KMS-11 (cell line): Measurements from ENCODE around the gene PEX11B.
A peak's percentile ranks its signal among the peaks of the same experiment; 100 is the strongest.

Experiments used
- H2AFZ ChIP-seq: fragments of 200-600 bp; sonication (generic); 2 replicates; pipeline ENCODE4 v1.6.1; 2016; ENCODE audit warnings: antibody characterized with exemption, mixed run types, low read depth
- H3K27ac ChIP-seq: fragments of 200-600 bp; sonication (generic); 2 replicates; pipeline ENCODE4 v1.6.1; 2016; ENCODE audit warnings: mild to moderate bottlenecking, mixed run types
- H3K27me3 ChIP-seq: fragments of 200-600 bp; sonication (generic); 2 replicates; pipeline ENCODE4 v1.6.1; 2017; ENCODE audit warnings: mild to moderate bottlenecking, low read depth, mixed run types, moderate library complexity; ENCODE audit not compliant: insufficient read depth
- H3K36me3 ChIP-seq: fragments of 200-600 bp; sonication (generic); 2 replicates; pipeline ENCODE4 v1.6.1; 2017; ENCODE audit warnings: mild to moderate bottlenecking, mixed run types; ENCODE audit not compliant: insufficient read depth
- H3K4me1 ChIP-seq: fragments of 200-600 bp; sonication (generic); 2 replicates; pipeline ENCODE4 v1.6.1; 2016; ENCODE audit warnings: mild to moderate bottlenecking, low read depth, mixed run types; ENCODE audit not compliant: poor library complexity, severe bottlenecking
- H3K4me2 ChIP-seq: fragments of 200-600 bp; sonication (generic); 2 replicates; pipeline ENCODE4 v1.7.0; 2016; ENCODE audit warnings: mild to moderate bottlenecking, mixed run types
- H3K4me3 ChIP-seq: fragments of 200-600 bp; sonication (generic); IDR thresholded peaks from 2 replicates; pipeline ENCODE4 v1.6.1; 2017; ENCODE audit warnings: low read depth, low read length, mixed read lengths; ENCODE audit not compliant: insufficient read depth
- H3K79me2 ChIP-seq: fragments of 200-600 bp; sonication (generic); 2 replicates; pipeline ENCODE4 v1.6.1; 2016; ENCODE audit warnings: low read depth, mixed run types; ENCODE audit not compliant: insufficient read depth
- H3K9ac ChIP-seq: fragments of 200-600 bp; sonication (generic); 2 replicates; pipeline ENCODE4 v1.6.1; 2016; ENCODE audit warnings: mild to moderate bottlenecking, mixed run types
- H4K20me1 ChIP-seq: fragments of 200-600 bp; sonication (generic); 2 replicates; pipeline ENCODE4 v1.6.1; 2016; ENCODE audit warnings: mild to moderate bottlenecking, mixed run types; ENCODE audit not compliant: insufficient read depth
- TF ChIP-seq, protein P1 (sequence below): fragments of 200-600 bp; sonication (generic); conservative IDR thresholded peaks from 2 replicates; pipeline ENCODE4 v1.6.1; 2017; ENCODE audit warnings: low read depth, mild to moderate bottlenecking, antibody characterized with exemption, low read length, moderate library complexity, mixed read lengths

Gene PEX11B, protein sequence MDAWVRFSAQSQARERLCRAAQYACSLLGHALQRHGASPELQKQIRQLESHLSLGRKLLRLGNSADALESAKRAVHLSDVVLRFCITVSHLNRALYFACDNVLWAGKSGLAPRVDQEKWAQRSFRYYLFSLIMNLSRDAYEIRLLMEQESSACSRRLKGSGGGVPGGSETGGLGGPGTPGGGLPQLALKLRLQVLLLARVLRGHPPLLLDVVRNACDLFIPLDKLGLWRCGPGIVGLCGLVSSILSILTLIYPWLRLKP

GRCh38 chr1:145918144-145918991 lies at the start of gene PEX11B:
Gene PEX11B, minus strand, starts transcription at chr1:145918717. Its CDS starts 29 bp downstream, at chr1:145918688.
- peak within 1 kb of the TSS; percentile 86 for H3K4me2 ChIP-seq
- H3K4me1 ChIP-seq: peaks cover 24% of the 10 kb centered on the region
- TF ChIP-seq, protein P1, sequence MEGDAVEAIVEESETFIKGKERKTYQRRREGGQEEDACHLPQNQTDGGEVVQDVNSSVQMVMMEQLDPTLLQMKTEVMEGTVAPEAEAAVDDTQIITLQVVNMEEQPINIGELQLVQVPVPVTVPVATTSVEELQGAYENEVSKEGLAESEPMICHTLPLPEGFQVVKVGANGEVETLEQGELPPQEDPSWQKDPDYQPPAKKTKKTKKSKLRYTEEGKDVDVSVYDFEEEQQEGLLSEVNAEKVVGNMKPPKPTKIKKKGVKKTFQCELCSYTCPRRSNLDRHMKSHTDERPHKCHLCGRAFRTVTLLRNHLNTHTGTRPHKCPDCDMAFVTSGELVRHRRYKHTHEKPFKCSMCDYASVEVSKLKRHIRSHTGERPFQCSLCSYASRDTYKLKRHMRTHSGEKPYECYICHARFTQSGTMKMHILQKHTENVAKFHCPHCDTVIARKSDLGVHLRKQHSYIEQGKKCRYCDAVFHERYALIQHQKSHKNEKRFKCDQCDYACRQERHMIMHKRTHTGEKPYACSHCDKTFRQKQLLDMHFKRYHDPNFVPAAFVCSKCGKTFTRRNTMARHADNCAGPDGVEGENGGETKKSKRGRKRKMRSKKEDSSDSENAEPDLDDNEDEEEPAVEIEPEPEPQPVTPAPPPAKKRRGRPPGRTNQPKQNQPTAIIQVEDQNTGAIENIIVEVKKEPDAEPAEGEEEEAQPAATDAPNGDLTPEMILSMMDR: peak; percentile 22; the same call in 1 of the 2 replicates
- no peaks in the 10 kb centered on the region for H3K36me3 ChIP-seq
- peak within 1 kb of the TSS; percentile 38 for H3K27ac ChIP-seq
- H3K27me3 ChIP-seq: no peaks in the 10 kb centered on the region
- H3K79me2 ChIP-seq: no peaks in the 10 kb centered on the region
- H2AFZ ChIP-seq: peak within 1 kb of the TSS; percentile 77
- H4K20me1 ChIP-seq: no peaks in the 10 kb centered on the region
- peak within 1 kb of the TSS; percentile 46 for H3K9ac ChIP-seq
- peak within 1 kb of the TSS; percentile 98 for H3K4me3 ChIP-seq

GRCh38 chr1:145967288-145967687 lies 48.8 kb upstream of the PEX11B start:
- Histone ChIP-seq H3K27me3 (no peaks in the 10 kb centered on the region), H3K27ac (no peak overlapping the region), H4K20me1 (no peaks in the 10 kb centered on the region), H3K4me1 (peaks cover 21% of the 10 kb centered on the region), H3K36me3 (no peaks in the 10 kb centered on the region), H3K4me3 (no peak overlapping the region), H3K4me2 (no peak overlapping the region), H3K9ac (no peak overlapping the region), H3K79me2 (no peaks in the 10 kb centered on the region), H2AFZ (no peak overlapping the region)
- TF ChIP-seq, protein P1: no peak

- peak overlapping the region; percentile 88 for H3K4me2 ChIP-seq
- peak overlapping the region; percentile 72 for H2AFZ ChIP-seq
- H3K27ac ChIP-seq: peak overlapping the region; percentile 4; the same call in 1 of the 2 replicates
- peak overlapping the region; percentile 100 for H3K4me3 ChIP-seq
- no peaks in the 10 kb centered on the region for H3K79me2 ChIP-seq
- H3K36me3 ChIP-seq: no peaks in the 10 kb centered on the region
- peak overlapping the region; percentile 33; the same call in 1 of the 2 replicates for H3K9ac ChIP-seq
- TF ChIP-seq, protein P1: no peak; the same call in 1 of the 2 replicates
- peaks cover 21% of the 10 kb centered on the region for H3K4me1 ChIP-seq
- H3K27me3 ChIP-seq: no peaks in the 10 kb centered on the region
- H4K20me1 ChIP-seq: no peaks in the 10 kb centered on the region
Observed at GRCh38 chr1:145965119-145965744, 46.7 kb upstream of the PEX11B start.

DNA sequence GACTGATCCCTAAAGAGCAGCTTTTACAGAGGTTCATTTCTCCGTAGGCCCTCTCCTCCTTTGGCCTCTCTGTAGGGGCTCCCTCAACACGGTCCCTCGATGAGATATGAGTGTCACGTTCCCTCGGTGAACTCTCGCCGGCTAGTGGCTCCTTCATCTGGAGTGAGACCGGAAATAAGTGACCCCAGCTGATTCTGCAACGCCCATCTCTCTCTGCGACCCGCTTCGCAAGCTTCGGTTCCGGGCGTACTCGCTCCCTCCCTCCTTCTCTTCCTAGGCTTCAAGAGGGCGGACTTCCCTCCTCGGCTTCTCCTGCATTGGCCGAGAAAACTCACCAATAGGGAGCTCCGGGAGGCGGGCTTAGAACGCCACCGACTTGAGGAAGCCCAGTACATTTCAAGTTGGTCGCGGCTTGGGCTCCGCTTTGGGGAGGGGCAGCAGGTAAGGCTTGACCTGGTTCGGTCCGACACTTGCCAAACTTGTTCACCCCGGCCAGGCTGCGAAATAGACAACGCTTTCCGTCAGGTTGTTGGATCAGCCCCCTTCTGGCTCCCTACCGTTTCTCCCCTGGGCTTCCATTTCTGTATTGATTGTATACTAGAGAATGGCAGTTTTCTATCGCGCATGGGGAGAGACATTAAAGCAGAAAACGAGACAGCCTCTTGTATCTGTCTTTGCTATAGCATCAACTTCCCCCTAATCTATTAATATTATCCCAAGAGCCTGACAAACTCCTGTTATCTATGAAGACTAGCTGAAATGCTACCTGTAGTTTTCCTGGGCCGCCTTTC lies 46.0 kb upstream of the PEX11B start, which contains the start of the genes ANKRD34A and POLR3GL:
Gene ANKRD34A, minus strand, starts transcription at position 248 of the 791 bp plus-strand sequence. CDS start 2,816 bp downstream, outside the sequence.
Gene POLR3GL, plus strand, starts transcription at position 363 of the 791 bp plus-strand sequence. CDS start 10,176 bp downstream, outside the sequence.
- Histone ChIP-seq H3K4me2 (peak within 1 kb of the TSS; percentile 88), H3K36me3 (no peaks in the 10 kb centered on the region), H3K27me3 (no peaks in the 10 kb centered on the region), H3K79me2 (no peaks in the 10 kb centered on the region), H3K4me1 (peaks cover 21% of the 10 kb centered on the region), H2AFZ (peak within 1 kb of the TSS; percentile 72), H3K9ac (peak within 1 kb of the TSS; percentile 33; the same call in 1 of the 2 replicates), H3K4me3 (peak within 1 kb of the TSS; percentile 100), H4K20me1 (no peaks in the 10 kb centered on the region), H3K27ac (peak within 1 kb of the TSS; percentile 4; the same call in 1 of the 2 replicates)
- TF ChIP-seq, protein P1: 0 out of 2 replicates have a peak, but pooled peaks have one; percentile 22
